ENCODE measurements around the gene DOK5.

Gene DOK5

DNA sequence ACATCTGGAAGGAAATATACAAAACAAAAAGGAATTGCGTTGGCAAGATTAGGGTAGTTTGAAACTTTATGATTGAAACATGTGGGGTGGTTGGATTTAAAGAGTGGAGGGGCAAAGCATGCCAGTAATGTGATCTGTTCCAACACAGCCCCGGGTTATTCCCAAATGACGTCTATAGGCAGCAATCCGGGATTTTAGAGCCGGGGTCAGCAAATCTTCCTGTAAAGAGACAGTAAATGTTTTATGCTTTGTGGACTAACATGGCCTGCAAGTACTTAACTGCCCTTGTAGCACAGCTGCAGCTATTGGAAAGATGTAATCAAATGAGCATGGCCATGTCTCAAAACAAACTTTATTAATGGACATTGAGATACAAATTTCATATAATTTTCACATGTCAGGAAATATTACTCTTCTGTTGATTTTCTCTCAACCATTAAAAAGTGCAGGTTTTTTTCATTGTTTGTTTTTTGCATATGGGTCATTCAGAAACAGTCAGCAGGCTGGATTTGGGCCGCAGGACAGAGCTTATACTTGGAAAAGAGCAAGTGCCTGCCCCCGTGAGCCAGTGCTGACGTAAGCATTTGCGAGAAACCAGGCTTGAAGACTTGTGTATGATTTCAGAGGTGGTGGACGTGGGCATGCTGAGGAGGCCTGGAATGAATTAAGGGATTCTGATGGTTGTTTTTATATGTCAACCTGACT lies 136.5 kb downstream of the DOK5 start:
- TF ChIP-seq TCF12 (IDR thresholded peaks at IDR 0.05; ENCODE audit: low read depth) (no peak), EP300 (IDR thresholded peaks at IDR 0.05; ENCODE audit: borderline replicate concordance) (no peak), FOXM1 (IDR thresholded peaks at IDR 0.05; ENCODE audit: borderline replicate concordance, low read depth) (no peak)
- TF ChIP-seq, protein P1, sequence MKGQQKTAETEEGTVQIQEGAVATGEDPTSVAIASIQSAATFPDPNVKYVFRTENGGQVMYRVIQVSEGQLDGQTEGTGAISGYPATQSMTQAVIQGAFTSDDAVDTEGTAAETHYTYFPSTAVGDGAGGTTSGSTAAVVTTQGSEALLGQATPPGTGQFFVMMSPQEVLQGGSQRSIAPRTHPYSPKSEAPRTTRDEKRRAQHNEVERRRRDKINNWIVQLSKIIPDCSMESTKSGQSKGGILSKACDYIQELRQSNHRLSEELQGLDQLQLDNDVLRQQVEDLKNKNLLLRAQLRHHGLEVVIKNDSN (IDR thresholded peaks at IDR 0.05) = no peak

DNA sequence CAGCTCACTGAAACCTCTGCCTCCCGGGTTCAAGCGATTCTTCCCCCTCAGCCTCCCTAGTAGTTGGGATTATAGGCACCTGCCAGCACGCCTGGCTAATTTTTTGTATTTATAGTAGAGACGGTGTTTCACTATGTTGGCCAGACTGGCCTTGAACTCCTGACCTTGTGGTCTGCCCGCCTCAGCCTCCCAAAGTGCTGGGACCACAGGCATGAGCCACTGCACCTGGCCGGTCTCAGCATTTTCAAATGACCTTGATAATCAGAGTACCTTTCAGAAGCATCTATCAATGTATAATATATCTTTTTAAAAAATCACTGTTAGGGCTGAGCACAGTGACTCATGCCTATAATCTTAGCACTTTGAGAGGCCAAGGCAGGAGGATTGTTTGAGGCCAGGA lies 143.0 kb downstream of the DOK5 start:
- TF ChIP-seq, protein P2, sequence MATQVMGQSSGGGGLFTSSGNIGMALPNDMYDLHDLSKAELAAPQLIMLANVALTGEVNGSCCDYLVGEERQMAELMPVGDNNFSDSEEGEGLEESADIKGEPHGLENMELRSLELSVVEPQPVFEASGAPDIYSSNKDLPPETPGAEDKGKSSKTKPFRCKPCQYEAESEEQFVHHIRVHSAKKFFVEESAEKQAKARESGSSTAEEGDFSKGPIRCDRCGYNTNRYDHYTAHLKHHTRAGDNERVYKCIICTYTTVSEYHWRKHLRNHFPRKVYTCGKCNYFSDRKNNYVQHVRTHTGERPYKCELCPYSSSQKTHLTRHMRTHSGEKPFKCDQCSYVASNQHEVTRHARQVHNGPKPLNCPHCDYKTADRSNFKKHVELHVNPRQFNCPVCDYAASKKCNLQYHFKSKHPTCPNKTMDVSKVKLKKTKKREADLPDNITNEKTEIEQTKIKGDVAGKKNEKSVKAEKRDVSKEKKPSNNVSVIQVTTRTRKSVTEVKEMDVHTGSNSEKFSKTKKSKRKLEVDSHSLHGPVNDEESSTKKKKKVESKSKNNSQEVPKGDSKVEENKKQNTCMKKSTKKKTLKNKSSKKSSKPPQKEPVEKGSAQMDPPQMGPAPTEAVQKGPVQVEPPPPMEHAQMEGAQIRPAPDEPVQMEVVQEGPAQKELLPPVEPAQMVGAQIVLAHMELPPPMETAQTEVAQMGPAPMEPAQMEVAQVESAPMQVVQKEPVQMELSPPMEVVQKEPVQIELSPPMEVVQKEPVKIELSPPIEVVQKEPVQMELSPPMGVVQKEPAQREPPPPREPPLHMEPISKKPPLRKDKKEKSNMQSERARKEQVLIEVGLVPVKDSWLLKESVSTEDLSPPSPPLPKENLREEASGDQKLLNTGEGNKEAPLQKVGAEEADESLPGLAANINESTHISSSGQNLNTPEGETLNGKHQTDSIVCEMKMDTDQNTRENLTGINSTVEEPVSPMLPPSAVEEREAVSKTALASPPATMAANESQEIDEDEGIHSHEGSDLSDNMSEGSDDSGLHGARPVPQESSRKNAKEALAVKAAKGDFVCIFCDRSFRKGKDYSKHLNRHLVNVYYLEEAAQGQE (IDR thresholded peaks at IDR 0.05; ENCODE audit: low read depth) = no peak
- TF ChIP-seq, protein P1 (IDR thresholded peaks at IDR 0.05) = no peak
- TF ChIP-seq ZBTB7A (IDR thresholded peaks at IDR 0.05; ENCODE audit: low read depth) = no peak
- TF ChIP-seq, protein P3, sequence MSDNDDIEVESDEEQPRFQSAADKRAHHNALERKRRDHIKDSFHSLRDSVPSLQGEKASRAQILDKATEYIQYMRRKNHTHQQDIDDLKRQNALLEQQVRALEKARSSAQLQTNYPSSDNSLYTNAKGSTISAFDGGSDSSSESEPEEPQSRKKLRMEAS (IDR thresholded peaks at IDR 0.05) = no peak
- TF ChIP-seq CEBPB (IDR thresholded peaks at IDR 0.05) = no peak
- no peak for TF ChIP-seq TCF12 (IDR thresholded peaks at IDR 0.05; ENCODE audit: low read depth)
- TF ChIP-seq TAF1 (IDR thresholded peaks at IDR 0.05; ENCODE audit: low read depth) = no peak

DNA sequence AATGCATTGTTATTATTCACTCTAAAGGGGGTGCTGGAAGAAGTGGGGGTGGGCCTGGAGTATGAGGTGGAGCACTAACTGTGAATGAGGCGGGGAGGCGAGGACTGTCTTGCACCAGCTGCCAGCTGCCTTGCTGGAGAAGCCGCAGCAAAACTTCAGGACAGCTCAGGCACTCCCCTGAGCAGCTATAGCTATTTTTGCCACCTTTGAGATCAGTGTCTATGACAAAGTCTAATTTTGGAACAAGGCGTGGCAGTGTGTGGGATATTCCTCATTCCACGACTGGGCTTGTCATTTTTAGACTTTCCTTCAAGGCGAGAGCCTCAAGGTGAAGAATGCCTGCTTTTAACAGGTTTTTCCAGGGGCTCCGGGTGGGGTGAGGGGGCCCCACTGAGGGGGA lies 143.8 kb downstream of the DOK5 start:
- TF ChIP-seq FOXM1 (IDR thresholded peaks at IDR 0.05; ENCODE audit: borderline replicate concordance, low read depth) (no peak), CEBPB (IDR thresholded peaks at IDR 0.05) (no peak), EP300 (IDR thresholded peaks at IDR 0.05; ENCODE audit: borderline replicate concordance) (no peak), TAF1 (IDR thresholded peaks at IDR 0.05; ENCODE audit: low read depth) (no peak), NFIC (IDR thresholded peaks at IDR 0.05) (no peak), CREB1 (IDR thresholded peaks at IDR 0.05; ENCODE audit: low read depth) (no peak)

DNA sequence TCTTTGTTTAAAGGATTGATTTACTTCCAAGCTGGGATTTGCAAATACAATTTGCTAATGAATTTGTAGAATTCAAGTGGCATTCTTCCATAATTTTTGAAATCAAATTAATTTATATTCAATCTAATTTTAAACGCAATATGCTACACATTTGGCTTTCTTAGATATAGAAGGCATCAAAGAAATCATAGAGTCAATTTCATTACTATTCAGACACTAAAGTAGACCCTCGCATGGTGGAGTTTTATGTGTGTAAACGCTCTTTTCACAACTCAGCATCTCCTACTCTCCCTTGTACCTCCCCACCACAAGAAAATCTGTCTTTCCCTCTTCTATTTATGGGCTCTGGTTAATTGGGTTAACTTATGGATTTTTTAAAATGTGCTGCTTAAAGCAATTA lies 144.3 kb downstream of the DOK5 start:
- TF ChIP-seq FOXM1 (IDR thresholded peaks at IDR 0.05; ENCODE audit: borderline replicate concordance, low read depth) (no peak), ZBTB7A (IDR thresholded peaks at IDR 0.05; ENCODE audit: low read depth) (no peak), CEBPB (IDR thresholded peaks at IDR 0.05) (no peak), TEAD4 (IDR thresholded peaks at IDR 0.05) (no peak), EGR1 (IDR thresholded peaks at IDR 0.05) (no peak), CREB1 (IDR thresholded peaks at IDR 0.05; ENCODE audit: low read depth) (no peak), YY1 (IDR thresholded peaks at IDR 0.05; ENCODE audit: low read depth) (no peak), RAD21 (IDR thresholded peaks at IDR 0.05; ENCODE audit: low read depth) (no peak), NFIC (IDR thresholded peaks at IDR 0.05) (no peak), EP300 (IDR thresholded peaks at IDR 0.05; ENCODE audit: borderline replicate concordance) (no peak), TCF12 (IDR thresholded peaks at IDR 0.05; ENCODE audit: low read depth) (no peak), TAF1 (IDR thresholded peaks at IDR 0.05; ENCODE audit: low read depth) (no peak)
- TF ChIP-seq, protein P1 (IDR thresholded peaks at IDR 0.05) = no peak
- TF ChIP-seq, protein P3 (IDR thresholded peaks at IDR 0.05) = no peak
- TF ChIP-seq, protein P2 (IDR thresholded peaks at IDR 0.05; ENCODE audit: low read depth) = no peak

DNA sequence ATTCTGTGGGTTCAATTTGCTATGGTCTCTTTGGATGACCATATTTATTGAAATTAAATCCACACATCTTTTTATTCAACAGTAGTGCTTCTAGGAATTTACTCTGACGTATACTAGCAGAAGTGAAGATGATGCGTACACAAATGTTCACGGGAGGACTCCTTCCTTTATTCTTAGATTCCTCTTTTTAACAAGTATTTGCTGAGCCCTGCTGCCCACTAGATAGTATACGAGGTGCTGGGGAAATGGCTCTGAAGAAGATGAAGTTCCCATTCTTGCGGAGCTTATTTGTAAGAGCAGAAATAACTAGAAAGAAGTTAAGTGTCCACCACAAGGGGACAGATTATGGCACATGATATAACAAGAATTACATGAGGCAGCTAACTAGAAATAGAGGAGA lies 145.2 kb downstream of the DOK5 start:
- TF ChIP-seq EP300 (IDR thresholded peaks at IDR 0.05; ENCODE audit: borderline replicate concordance) (no peak), TAF1 (IDR thresholded peaks at IDR 0.05; ENCODE audit: low read depth) (no peak), EGR1 (IDR thresholded peaks at IDR 0.05) (no peak), TEAD4 (IDR thresholded peaks at IDR 0.05) (no peak), TCF12 (IDR thresholded peaks at IDR 0.05; ENCODE audit: low read depth) (no peak), FOXM1 (IDR thresholded peaks at IDR 0.05; ENCODE audit: borderline replicate concordance, low read depth) (no peak), ZBTB7A (IDR thresholded peaks at IDR 0.05; ENCODE audit: low read depth) (no peak), RAD21 (IDR thresholded peaks at IDR 0.05; ENCODE audit: low read depth) (no peak), YY1 (IDR thresholded peaks at IDR 0.05; ENCODE audit: low read depth) (no peak), NFIC (IDR thresholded peaks at IDR 0.05) (no peak), CREB1 (IDR thresholded peaks at IDR 0.05; ENCODE audit: low read depth) (no peak), CEBPB (IDR thresholded peaks at IDR 0.05) (no peak)
- TF ChIP-seq, protein P2 (IDR thresholded peaks at IDR 0.05; ENCODE audit: low read depth) = no peak
- TF ChIP-seq, protein P1 (IDR thresholded peaks at IDR 0.05) = no peak
- TF ChIP-seq, protein P3 (IDR thresholded peaks at IDR 0.05) = no peak
